ENCODE measurements around the gene ETS1.

DNA sequence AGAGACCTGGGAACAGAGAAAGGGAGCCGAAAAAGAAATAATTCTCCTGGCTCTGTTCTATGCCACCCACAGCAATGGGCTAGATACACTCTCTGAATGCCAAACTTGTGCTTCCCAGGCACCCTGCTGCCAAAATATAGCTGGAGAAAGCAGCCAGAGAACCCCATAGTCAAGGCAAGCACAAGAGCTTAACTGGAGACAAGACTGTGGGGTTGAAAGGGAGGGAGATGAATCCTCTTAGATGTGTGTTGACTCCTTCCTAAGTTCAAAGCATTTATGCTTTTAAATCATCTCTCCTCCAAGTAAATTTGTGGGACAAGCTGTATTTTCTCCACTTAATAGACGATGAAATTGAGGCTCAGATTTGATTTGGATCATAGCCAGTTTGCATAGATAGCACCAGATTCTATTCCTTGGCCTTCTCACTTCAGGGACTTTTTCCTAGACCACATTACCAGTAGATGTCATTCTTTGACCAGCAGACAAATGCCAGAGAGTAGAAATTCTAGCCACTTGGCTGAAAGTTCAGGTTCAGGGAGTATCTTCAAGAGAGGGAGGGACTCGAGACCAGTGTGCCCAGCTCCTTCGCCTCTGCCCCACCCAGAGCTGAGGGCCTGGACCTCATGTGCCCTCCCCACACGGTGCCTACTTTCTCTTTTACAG lies 16.5 kb upstream of the ETS1 start:
- no peak for TF ChIP-seq POLR2A (IDR thresholded peaks at IDR 0.05)
- TF ChIP-seq, protein P1, sequence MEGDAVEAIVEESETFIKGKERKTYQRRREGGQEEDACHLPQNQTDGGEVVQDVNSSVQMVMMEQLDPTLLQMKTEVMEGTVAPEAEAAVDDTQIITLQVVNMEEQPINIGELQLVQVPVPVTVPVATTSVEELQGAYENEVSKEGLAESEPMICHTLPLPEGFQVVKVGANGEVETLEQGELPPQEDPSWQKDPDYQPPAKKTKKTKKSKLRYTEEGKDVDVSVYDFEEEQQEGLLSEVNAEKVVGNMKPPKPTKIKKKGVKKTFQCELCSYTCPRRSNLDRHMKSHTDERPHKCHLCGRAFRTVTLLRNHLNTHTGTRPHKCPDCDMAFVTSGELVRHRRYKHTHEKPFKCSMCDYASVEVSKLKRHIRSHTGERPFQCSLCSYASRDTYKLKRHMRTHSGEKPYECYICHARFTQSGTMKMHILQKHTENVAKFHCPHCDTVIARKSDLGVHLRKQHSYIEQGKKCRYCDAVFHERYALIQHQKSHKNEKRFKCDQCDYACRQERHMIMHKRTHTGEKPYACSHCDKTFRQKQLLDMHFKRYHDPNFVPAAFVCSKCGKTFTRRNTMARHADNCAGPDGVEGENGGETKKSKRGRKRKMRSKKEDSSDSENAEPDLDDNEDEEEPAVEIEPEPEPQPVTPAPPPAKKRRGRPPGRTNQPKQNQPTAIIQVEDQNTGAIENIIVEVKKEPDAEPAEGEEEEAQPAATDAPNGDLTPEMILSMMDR (IDR thresholded peaks at IDR 0.05), result no peak

Measured in prostate gland (tissue), 2 donors.